ENCODE data around the gene PRSS12.

The PRSS12 gene

DNA sequence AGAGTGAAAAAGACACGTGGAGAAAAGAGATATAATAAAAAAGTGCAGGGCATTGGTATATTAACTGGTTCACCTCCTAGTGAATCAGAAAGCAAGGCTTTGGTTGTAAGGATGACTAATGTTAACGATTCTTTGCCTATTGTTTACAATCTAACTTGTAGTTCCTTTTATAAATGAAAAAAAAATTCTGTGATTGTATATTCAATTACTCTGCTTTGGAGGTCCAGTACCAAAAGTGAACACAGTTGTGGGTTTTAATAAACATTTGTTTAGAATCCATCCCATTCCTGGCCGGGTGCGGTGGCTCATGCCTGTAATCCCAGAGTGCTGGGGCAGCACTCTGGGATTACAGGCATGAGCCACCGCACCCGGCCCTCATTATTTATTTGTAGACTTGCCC, 36.9 kb upstream of the PRSS12 start:
- Histone ChIP-seq H3K4me3 (ENCODE audit: insufficient read depth, low read depth, low read length) (no peak overlapping the region), H3K36me3 (ENCODE audit: control insufficient read depth, insufficient read depth, low read length) (no peaks in the 10 kb centered on the region), H3K27ac (ENCODE audit: insufficient read depth, low read depth, low read length, poor library complexity, severe bottlenecking) (no peak overlapping the region), H3K27me3 (ENCODE audit: control insufficient read depth, insufficient read depth, low read length, poor library complexity, severe bottlenecking) (no peaks in the 10 kb centered on the region), H3K4me1 (ENCODE audit: control insufficient read depth, insufficient read depth, low read length) (no peaks in the 10 kb centered on the region), H3K9me3 (ENCODE audit: control insufficient read depth, low read length) (no peaks in the 10 kb centered on the region)
- WGBS, 2 experiments: 91 to 93% methylated on average over 5 to 6 of the region's 6 CpGs

DNA sequence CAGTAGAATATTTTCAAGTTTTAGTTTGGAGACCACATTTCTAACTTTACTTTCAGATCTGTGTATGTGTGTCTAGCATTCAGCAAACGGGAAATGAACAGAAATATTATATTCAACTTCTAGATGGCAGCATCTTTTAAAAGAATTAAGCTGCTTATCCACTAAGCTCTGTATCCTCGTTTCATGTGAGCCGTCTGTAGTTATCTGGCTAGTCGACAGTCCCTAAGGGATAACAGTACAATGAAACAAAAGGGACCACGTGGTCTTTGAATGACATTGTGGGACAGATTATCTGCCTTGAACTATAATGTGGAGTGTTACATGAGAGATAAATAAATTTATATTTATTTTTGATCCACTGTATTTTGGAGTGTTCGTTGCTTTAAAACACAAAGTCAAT, 35.8 kb upstream of the PRSS12 start:
- H3K4me1 ChIP-seq (ENCODE audit: control insufficient read depth, insufficient read depth, low read length): no peaks in the 10 kb centered on the region
- 75 to 93% methylated on average over 6 of the region's 6 CpGs for WGBS, 2 experiments
- no peak overlapping the region for H3K4me3 ChIP-seq (ENCODE audit: insufficient read depth, low read depth, low read length)
- H3K36me3 ChIP-seq (ENCODE audit: control insufficient read depth, insufficient read depth, low read length): no peaks in the 10 kb centered on the region
- no peaks in the 10 kb centered on the region for H3K27me3 ChIP-seq (ENCODE audit: control insufficient read depth, insufficient read depth, low read length, poor library complexity, severe bottlenecking)
- H3K27ac ChIP-seq (ENCODE audit: insufficient read depth, low read depth, low read length, poor library complexity, severe bottlenecking): no peak overlapping the region
- no peaks in the 10 kb centered on the region for H3K9me3 ChIP-seq (ENCODE audit: control insufficient read depth, low read length)

DNA sequence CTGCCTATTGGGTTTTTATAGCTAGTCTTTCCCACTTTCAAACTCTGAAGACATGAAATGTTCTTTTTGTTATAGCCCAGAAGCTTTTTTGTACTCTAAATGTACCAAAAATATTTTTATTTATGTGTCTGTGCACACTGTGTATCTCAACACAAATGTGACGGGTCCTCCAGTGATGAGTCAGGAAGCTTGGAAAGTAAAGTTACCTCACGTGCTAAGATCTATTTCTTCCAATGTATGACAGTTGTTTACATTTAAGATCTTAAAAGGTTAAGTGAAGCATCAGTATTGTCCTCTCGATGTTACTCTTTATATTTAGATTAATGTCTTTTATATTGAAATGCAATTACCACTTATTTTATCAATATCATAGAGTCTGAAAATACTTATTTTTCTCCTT, 29.1 kb upstream of the PRSS12 start:
- H3K4me1 ChIP-seq (ENCODE audit: control insufficient read depth, insufficient read depth, low read length): no peaks in the 10 kb centered on the region
- no peaks in the 10 kb centered on the region for H3K36me3 ChIP-seq (ENCODE audit: control insufficient read depth, insufficient read depth, low read length)
- WGBS, 2 experiments: 86 to 100% methylated on average over 2 of the region's 3 CpGs
- H3K27ac ChIP-seq (ENCODE audit: insufficient read depth, low read depth, low read length, poor library complexity, severe bottlenecking): no peak overlapping the region
- H3K4me3 ChIP-seq (ENCODE audit: insufficient read depth, low read depth, low read length): no peak overlapping the region
- H3K9me3 ChIP-seq (ENCODE audit: control insufficient read depth, low read length): no peaks in the 10 kb centered on the region
- H3K27me3 ChIP-seq (ENCODE audit: control insufficient read depth, insufficient read depth, low read length, poor library complexity, severe bottlenecking): no peaks in the 10 kb centered on the region

DNA sequence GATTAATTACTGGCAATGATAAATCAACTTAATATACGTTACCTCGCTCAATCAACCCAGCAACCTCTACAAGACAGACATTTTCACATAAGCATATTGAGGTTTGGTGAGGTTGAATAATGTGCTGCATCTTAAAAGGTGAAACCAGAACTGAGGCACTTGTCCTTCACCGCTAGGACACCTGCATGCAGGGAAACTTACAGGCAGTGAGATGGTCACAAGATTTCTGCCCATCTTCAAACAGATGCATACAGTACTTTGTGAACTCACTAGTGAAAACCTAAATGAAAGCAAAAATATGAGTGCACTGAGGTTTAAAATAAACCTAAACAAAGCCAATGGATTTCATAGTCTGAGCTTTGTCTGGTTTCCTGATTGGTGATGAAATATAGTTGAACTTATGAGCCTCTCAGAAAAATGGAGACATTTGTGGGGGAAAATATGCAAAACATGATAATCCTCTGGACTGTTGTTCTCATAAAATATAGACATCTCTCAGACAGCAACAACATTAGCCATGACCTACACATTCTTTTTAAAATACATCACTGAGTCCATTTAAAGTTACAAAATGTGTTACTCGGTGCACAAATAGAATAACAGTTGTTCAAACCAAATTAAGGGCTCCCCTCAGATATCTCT, 20.9 kb upstream of the PRSS12 start:
- Histone ChIP-seq H3K27me3 (ENCODE audit: control insufficient read depth, insufficient read depth, low read length, poor library complexity, severe bottlenecking) (no peaks in the 10 kb centered on the region), H3K4me3 (ENCODE audit: insufficient read depth, low read depth, low read length) (no peak overlapping the region), H3K9me3 (ENCODE audit: control insufficient read depth, low read length) (no peaks in the 10 kb centered on the region), H3K36me3 (ENCODE audit: control insufficient read depth, insufficient read depth, low read length) (no peaks in the 10 kb centered on the region), H3K4me1 (ENCODE audit: control insufficient read depth, insufficient read depth, low read length) (no peaks in the 10 kb centered on the region), H3K27ac (ENCODE audit: insufficient read depth, low read depth, low read length, poor library complexity, severe bottlenecking) (no peak overlapping the region)
- 88 to 100% methylated on average over 2 of the region's 4 CpGs for WGBS, 2 experiments

- no peak overlapping the region for H3K27ac ChIP-seq (ENCODE audit: insufficient read depth, low read depth, low read length, poor library complexity, severe bottlenecking)
- H3K4me1 ChIP-seq (ENCODE audit: control insufficient read depth, insufficient read depth, low read length): no peaks in the 10 kb centered on the region
- H3K4me3 ChIP-seq (ENCODE audit: insufficient read depth, low read depth, low read length): no peak overlapping the region
- H3K36me3 ChIP-seq (ENCODE audit: control insufficient read depth, insufficient read depth, low read length): no peaks in the 10 kb centered on the region
- H3K9me3 ChIP-seq (ENCODE audit: control insufficient read depth, low read length): no peaks in the 10 kb centered on the region
- WGBS, 2 experiments: 91 to 98% methylated on average over 3 of the region's 4 CpGs
- no peaks in the 10 kb centered on the region for H3K27me3 ChIP-seq (ENCODE audit: control insufficient read depth, insufficient read depth, low read length, poor library complexity, severe bottlenecking)
Measured at GRCh38 chr4:118372251-118372650, 19.4 kb upstream of the PRSS12 start.

DNA sequence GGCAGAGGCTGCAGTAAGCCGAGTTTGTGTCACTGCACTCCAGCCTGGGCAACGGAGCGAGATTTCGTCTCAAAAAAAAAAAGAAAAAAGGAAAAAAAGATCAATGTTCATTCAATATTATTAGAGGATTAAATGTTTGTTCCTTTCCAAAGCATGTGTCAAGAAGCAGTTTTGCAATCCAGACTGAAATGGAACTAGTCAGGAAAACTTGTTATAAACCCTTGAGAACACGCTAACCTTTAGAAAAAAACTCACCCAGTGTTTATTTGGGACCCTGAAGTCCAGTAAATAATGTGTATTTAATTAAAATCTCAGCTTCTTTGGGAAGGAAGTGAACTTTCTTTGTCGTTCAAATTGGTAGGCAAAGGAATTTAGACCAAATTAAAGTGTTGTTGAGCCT, 16.4 kb upstream of the PRSS12 start:
- H3K4me3 ChIP-seq (ENCODE audit: insufficient read depth, low read depth, low read length): no peak overlapping the region
- H3K9me3 ChIP-seq (ENCODE audit: control insufficient read depth, low read length): no peaks in the 10 kb centered on the region
- no peak overlapping the region for H3K27ac ChIP-seq (ENCODE audit: insufficient read depth, low read depth, low read length, poor library complexity, severe bottlenecking)
- H3K27me3 ChIP-seq (ENCODE audit: control insufficient read depth, insufficient read depth, low read length, poor library complexity, severe bottlenecking): no peaks in the 10 kb centered on the region
- WGBS, 2 experiments: 91% methylated on average over 6 of the region's 6 CpGs
- H3K36me3 ChIP-seq (ENCODE audit: control insufficient read depth, insufficient read depth, low read length): no peaks in the 10 kb centered on the region
- H3K4me1 ChIP-seq (ENCODE audit: control insufficient read depth, insufficient read depth, low read length): no peaks in the 10 kb centered on the region

DNA sequence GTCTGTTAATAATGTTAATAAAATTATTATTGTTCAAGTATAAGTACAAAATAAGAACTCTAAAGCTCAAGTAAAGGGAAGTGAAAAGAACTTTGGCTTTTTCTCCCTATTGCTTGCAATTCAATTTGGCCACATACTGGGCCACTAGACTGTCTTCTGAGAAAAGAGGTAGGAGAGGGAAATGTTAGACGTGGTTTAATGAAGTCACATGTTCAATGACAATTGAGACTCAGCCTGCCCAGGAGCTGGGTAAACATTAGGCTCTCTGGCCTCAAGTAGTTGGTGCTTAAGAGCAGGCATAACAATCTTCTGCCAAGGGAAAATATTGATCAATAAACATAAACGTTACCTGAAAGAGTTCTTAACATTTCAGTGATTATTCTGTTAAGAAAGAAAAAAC, 15.1 kb upstream of the PRSS12 start:
- Histone ChIP-seq H3K9me3 (ENCODE audit: control insufficient read depth, low read length) (no peaks in the 10 kb centered on the region), H3K36me3 (ENCODE audit: control insufficient read depth, insufficient read depth, low read length) (no peaks in the 10 kb centered on the region), H3K4me1 (ENCODE audit: control insufficient read depth, insufficient read depth, low read length) (no peaks in the 10 kb centered on the region), H3K27ac (ENCODE audit: insufficient read depth, low read depth, low read length, poor library complexity, severe bottlenecking) (no peak overlapping the region), H3K27me3 (ENCODE audit: control insufficient read depth, insufficient read depth, low read length, poor library complexity, severe bottlenecking) (no peaks in the 10 kb centered on the region), H3K4me3 (ENCODE audit: insufficient read depth, low read depth, low read length) (no peak overlapping the region)
- WGBS, 2 experiments: 71 to 80% methylated on average over 2 of the region's 2 CpGs

DNA sequence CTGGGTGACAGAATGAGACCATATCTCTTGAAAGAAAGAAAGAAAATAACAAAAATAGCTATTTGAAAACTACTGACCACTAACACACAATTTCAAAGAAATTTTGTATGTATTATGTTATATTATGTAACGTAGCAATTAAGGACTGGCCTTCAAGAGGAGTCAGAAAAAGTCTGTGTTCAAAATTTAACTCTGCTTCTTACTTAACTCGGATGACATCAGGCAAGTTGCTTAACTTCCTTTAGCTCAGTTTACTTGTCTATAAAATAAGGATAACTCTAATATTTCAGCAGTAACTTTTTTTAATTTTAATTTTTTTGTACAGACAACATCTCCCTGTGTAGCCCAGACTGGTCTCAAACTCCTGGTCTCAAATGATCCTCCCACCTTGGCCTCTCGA, 14.6 kb upstream of the PRSS12 start:
- H3K4me3 ChIP-seq (ENCODE audit: insufficient read depth, low read depth, low read length): no peak overlapping the region
- no peaks in the 10 kb centered on the region for H3K4me1 ChIP-seq (ENCODE audit: control insufficient read depth, insufficient read depth, low read length)
- H3K27me3 ChIP-seq (ENCODE audit: control insufficient read depth, insufficient read depth, low read length, poor library complexity, severe bottlenecking): no peaks in the 10 kb centered on the region
- H3K36me3 ChIP-seq (ENCODE audit: control insufficient read depth, insufficient read depth, low read length): no peaks in the 10 kb centered on the region
- no peaks in the 10 kb centered on the region for H3K9me3 ChIP-seq (ENCODE audit: control insufficient read depth, low read length)
- 92 to 100% methylated on average over 1 to 2 of the region's 3 CpGs for WGBS, 2 experiments
- no peak overlapping the region for H3K27ac ChIP-seq (ENCODE audit: insufficient read depth, low read depth, low read length, poor library complexity, severe bottlenecking)

DNA sequence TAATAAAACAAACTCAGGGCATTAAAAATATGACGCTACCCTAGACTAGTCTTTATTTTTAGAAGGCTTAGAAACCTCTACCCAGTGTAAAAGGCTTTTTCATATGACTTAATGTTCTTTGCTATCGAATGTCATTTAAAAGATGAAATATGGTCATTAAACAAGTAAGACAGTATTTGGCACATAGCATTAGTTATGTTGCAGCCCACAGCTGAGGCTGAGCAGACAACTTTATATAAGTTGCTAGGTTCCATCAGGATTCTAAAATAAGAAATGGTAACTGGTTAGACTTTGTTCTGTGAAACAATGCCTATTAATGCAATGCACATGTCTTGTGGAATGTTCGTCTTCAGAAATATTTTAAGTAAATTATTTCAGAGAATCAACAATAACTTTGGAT, 10.4 kb upstream of the PRSS12 start:
- H3K4me1 ChIP-seq (ENCODE audit: control insufficient read depth, insufficient read depth, low read length): no peaks in the 10 kb centered on the region
- H3K9me3 ChIP-seq (ENCODE audit: control insufficient read depth, low read length): no peaks in the 10 kb centered on the region
- no peaks in the 10 kb centered on the region for H3K27me3 ChIP-seq (ENCODE audit: control insufficient read depth, insufficient read depth, low read length, poor library complexity, severe bottlenecking)
- H3K27ac ChIP-seq (ENCODE audit: insufficient read depth, low read depth, low read length, poor library complexity, severe bottlenecking): no peak overlapping the region
- no peak overlapping the region for H3K4me3 ChIP-seq (ENCODE audit: insufficient read depth, low read depth, low read length)
- WGBS, 2 experiments: 100% methylated on average over 2 to 3 of the region's 3 CpGs
- no peaks in the 10 kb centered on the region for H3K36me3 ChIP-seq (ENCODE audit: control insufficient read depth, insufficient read depth, low read length)

GRCh38 chr4:118361192-118361591, 8.4 kb upstream of the PRSS12 start:
- no peak overlapping the region for H3K4me3 ChIP-seq (ENCODE audit: insufficient read depth, low read depth, low read length)
- H3K36me3 ChIP-seq (ENCODE audit: control insufficient read depth, insufficient read depth, low read length): no peaks in the 10 kb centered on the region
- H3K4me1 ChIP-seq (ENCODE audit: control insufficient read depth, insufficient read depth, low read length): no peaks in the 10 kb centered on the region
- peak overlapping the region; percentile 8 for H3K27ac ChIP-seq (ENCODE audit: insufficient read depth, low read depth, low read length, poor library complexity, severe bottlenecking)
- no peaks in the 10 kb centered on the region for H3K9me3 ChIP-seq (ENCODE audit: control insufficient read depth, low read length)
- H3K27me3 ChIP-seq (ENCODE audit: control insufficient read depth, insufficient read depth, low read length, poor library complexity, severe bottlenecking): no peaks in the 10 kb centered on the region

DNA sequence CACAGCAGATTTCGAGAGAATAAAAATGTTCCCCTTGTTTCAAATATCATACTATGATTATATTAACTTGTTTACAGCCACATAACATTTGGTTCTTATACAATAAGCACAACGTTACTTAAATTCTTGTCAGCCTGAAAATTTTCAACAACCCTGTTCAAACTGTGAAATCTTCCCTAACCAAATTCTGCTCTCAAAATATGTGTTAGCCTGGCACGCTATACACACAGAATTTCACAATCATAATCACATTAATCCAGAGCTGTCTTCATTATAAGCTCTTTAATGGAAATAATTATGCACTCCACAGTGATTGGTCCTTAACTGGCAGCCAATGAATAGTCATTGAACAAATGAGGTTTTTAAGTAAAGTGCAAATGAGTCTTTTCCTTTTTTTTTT, 7.3 kb upstream of the PRSS12 start:
- H3K4me3 ChIP-seq (ENCODE audit: insufficient read depth, low read depth, low read length): no peak overlapping the region
- WGBS, 2 experiments: 90 to 97% methylated on average over 3 of the region's 3 CpGs
- H3K27me3 ChIP-seq (ENCODE audit: control insufficient read depth, insufficient read depth, low read length, poor library complexity, severe bottlenecking): no peaks in the 10 kb centered on the region
- no peaks in the 10 kb centered on the region for H3K9me3 ChIP-seq (ENCODE audit: control insufficient read depth, low read length)
- H3K4me1 ChIP-seq (ENCODE audit: control insufficient read depth, insufficient read depth, low read length): no peaks in the 10 kb centered on the region
- H3K36me3 ChIP-seq (ENCODE audit: control insufficient read depth, insufficient read depth, low read length): no peaks in the 10 kb centered on the region
- no peak overlapping the region for H3K27ac ChIP-seq (ENCODE audit: insufficient read depth, low read depth, low read length, poor library complexity, severe bottlenecking)
